Activated CD8-positive, alpha-beta memory T cell treated with anti-CD3 and anti-CD28 coated beads, Interleukin-2, amount 10 ng/mL, durations not matched to agents 7 days and 5 days (primary cell): Measurements from ENCODE around the gene ST6GALNAC3. TPM values are rescaled to one million over a fixed set of nuclear protein-coding genes. Genes with fewer than 3 reads are reported as not detected.

Experiments used
- ATAC-seq: fragments of 150-1000 bp; cut with Tn5 transposase; one replicate; pipeline ENCODE4 v1.10.0; 2021; ENCODE audit warnings: moderate library complexity
- CTCF ChIA-PET: fragments of 350-600 bp; sonication (Branson Sonifier 250); formaldehyde crosslinking; loops from one replicate; lab custom pipeline; 2021; ENCODE audit warnings: antibody characterized with exemption; lab: Charles Lee
- DNase-seq: peaks from one replicate; pipeline ENCODE4 v3.0.0-alpha.2; 2020
- H3K27ac Mint-ChIP-seq: one replicate; pipeline ENCODE4 v1.8.0; 2021; ENCODE audit warnings: mild to moderate bottlenecking, mixed read lengths
- H3K27me3 Mint-ChIP-seq: one replicate; pipeline ENCODE4 v1.8.0; 2021; ENCODE audit warnings: mixed read lengths
- H3K36me3 Mint-ChIP-seq: one replicate; pipeline ENCODE4 v1.8.0; 2021; ENCODE audit warnings: mild to moderate bottlenecking, mixed read lengths
- H3K4me1 Mint-ChIP-seq: one replicate; pipeline ENCODE4 v1.8.0; 2021; ENCODE audit warnings: mixed read lengths
- H3K4me3 Mint-ChIP-seq: one replicate; pipeline ENCODE4 v1.8.0; 2021; ENCODE audit warnings: mild to moderate bottlenecking, moderate library complexity, mixed read lengths
- H3K9me3 Mint-ChIP-seq: one replicate; pipeline ENCODE4 v1.8.0; 2022; ENCODE audit warnings: low read depth, mixed read lengths
- total RNA-seq, 2 experiments: library from RNA; stranded (reverse); gene quantifications; one replicate each; pipeline ENCODE4 v1.2.3, GENCODE V29; 2021

Gene ST6GALNAC3
- total RNA-seq, 2 experiments from 2014 or later = 0.26 to 0.88 TPM

DNA sequence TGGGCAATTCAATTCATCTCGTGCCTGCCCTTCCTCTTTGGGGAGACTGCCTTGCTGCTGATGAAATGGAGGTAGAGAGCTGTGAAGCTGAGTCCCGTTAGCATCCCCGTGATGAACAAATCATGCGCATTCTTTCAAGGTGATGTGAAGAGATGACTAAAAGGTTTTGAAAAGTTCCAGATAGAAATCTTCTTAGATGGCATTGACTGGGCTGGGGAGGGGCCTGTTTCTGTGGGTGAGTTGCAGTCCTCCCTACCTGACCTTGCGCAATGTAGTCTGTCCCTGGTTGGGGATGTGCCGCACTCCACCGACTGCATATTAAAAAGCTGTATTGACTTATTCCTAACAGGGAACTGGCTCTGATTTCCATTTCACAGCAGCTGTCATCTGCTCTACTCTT is 49.6 kb downstream of the ST6GALNAC3 start:
- H3K27ac Mint-ChIP-seq = no peak overlapping the region
- ATAC-seq (no peak), DNase-seq (no peak)
- no peaks in the 10 kb centered on the region for H3K4me1 Mint-ChIP-seq
- no peaks in the 10 kb centered on the region for H3K9me3 Mint-ChIP-seq
- no peak overlapping the region for H3K4me3 Mint-ChIP-seq
- H3K36me3 Mint-ChIP-seq = no peaks in the 10 kb centered on the region
- CTCF ChIA-PET = interaction anchor here (0.8 to 1.5 kb wide), 2 partner anchors 30 to 133 kb away, joined by 3 to 4 read pairs; no protein-coding TSS in a partner anchor
- H3K27me3 Mint-ChIP-seq = no peaks in the 10 kb centered on the region

DNA sequence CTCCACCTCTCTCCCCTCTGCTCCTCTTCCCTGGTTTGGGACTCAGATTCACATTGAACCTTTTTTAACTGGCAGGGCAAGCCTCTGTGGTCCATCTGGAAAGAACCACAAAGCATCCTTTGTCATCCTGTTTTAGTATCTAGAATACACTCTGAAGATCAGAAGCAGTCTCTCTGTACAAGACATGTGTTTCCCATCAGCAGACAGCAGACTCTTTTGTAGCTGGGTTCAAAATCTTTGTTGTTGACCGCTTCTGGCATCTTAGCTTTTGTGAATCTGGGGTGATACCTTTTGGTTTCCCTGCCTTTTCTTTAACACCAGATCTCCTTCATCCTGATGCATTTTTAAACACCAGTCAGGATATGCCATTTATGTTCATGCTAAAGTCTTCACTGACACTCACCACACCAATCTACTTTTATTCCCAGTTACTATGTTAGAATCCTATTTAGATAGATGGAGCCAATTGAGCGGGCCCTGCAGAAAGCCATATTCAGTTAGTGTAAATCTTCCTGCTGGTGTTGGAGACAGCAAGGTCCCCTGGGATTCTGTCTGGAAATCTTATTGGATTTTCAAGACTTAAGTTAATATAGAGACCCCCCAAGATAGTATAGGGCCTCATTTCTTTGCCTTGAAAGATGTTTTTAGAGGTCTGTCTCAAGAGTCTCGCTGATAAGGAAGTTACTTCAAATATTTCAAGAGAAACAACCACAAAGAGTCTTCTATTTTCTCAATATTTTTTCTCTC is 51.1 kb downstream of the ST6GALNAC3 start:
- no peaks in the 10 kb centered on the region for H3K36me3 Mint-ChIP-seq
- no peak overlapping the region for H3K27ac Mint-ChIP-seq
- no peaks in the 10 kb centered on the region for H3K9me3 Mint-ChIP-seq
- no peaks in the 10 kb centered on the region for H3K4me1 Mint-ChIP-seq
- DNase-seq (no peak), ATAC-seq (no peak)
- H3K4me3 Mint-ChIP-seq = no peak overlapping the region
- CTCF ChIA-PET = no interaction called here
- no peaks in the 10 kb centered on the region for H3K27me3 Mint-ChIP-seq

DNA sequence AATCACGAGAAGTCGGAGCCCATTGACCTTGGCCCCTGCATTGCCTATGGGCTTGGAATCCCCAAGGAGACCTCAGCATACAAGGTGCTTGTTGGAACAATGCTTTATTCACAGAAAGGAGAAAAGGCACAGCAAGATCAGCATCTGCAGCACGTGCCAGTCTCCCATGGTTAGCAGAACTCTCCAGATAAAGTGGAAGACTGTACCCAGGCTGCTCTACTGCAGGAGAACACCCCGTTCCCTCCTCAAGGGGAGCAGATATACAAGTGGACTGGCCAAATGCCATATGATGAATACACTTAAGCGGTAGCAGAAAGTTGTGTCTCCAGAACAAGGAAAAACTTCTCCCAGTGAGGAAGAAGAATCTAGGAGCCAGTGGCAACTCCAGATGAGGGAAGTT is 53.5 kb downstream of the ST6GALNAC3 start:
- CTCF ChIA-PET = no interaction called here
- Mint-ChIP-seq H3K4me3 (no peak overlapping the region), H3K9me3 (no peaks in the 10 kb centered on the region)

DNA sequence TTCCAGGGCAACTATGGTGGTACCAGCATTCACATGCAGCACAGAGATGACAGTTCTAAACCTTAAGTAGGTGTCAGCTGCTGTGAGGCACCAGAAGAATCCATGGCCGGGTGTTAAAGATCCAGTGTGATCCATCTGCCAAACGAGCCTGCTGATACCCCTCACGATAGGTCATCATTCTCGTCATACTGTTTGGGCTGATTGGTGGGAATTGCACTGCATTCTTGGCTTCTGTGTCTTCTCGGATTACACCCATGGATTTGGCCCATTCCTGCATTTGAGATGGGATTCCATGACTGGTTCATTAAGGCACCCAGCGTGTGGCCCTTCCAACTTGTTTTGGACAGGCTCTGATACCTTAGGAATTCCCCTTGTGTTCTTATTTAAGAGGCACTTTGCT is 55.2 kb downstream of the ST6GALNAC3 start:
- DNase-seq = no peak
- Mint-ChIP-seq H3K27me3 (no peaks in the 10 kb centered on the region), H3K4me3 (no peak overlapping the region), H3K27ac (no peak overlapping the region), H3K9me3 (no peaks in the 10 kb centered on the region), H3K36me3 (no peaks in the 10 kb centered on the region), H3K4me1 (no peaks in the 10 kb centered on the region)
- CTCF ChIA-PET = no interaction called here
- no peak for ATAC-seq

More for the DNA sequence above, 53.5 kb downstream of the ST6GALNAC3 start:
- no peak overlapping the region for H3K27ac Mint-ChIP-seq
- no peak for DNase-seq
- no peak for ATAC-seq
- no peaks in the 10 kb centered on the region for H3K4me1 Mint-ChIP-seq
- H3K36me3 Mint-ChIP-seq = no peaks in the 10 kb centered on the region
- no peaks in the 10 kb centered on the region for H3K27me3 Mint-ChIP-seq

DNA sequence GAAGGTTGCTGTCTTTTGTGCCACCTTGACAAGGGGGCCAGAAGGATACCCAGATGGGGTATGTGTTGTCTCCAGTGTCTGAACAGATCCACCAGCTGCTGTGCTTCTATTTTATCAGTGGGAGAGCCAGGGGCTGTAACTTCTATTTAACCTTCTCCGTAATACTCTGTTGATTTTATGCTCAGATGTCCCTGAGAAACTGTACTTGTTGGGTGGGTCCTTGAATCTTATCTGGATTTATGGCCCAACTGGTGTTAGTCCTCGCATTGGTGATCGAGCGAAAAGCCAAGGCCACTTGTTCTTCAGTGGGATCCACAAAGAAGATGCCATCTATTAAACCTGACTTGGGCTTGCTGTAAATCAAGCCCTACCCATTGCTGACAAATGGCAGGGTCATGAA is 56.4 kb downstream of the ST6GALNAC3 start:
- DNase-seq (no peak), ATAC-seq (no peak)
- Mint-ChIP-seq H3K27ac (no peak overlapping the region), H3K9me3 (no peaks in the 10 kb centered on the region), H3K36me3 (no peaks in the 10 kb centered on the region), H3K27me3 (no peaks in the 10 kb centered on the region), H3K4me3 (no peak overlapping the region), H3K4me1 (no peaks in the 10 kb centered on the region)
- CTCF ChIA-PET = no interaction called here

DNA sequence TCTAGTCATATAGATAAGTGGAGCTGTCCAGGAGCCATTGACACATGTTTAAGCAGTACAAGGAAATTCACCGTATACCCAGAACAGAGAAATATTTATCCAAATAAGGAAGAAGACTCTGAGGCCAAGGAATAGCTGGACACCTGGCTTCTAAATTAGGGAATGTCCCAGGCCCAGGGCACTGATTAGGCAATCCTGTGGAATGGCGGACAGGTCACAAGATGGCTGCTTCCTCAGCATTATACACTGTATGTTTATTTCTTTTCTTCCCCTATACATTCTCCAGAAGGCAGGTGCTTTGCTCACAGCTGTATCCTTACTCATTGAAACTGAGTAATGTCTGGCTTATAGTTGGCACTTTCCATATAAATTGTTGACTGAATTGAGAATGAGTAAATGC is 59.4 kb downstream of the ST6GALNAC3 start:
- H3K9me3 Mint-ChIP-seq = no peaks in the 10 kb centered on the region
- CTCF ChIA-PET = no interaction called here
- H3K27me3 Mint-ChIP-seq = no peaks in the 10 kb centered on the region
- H3K4me3 Mint-ChIP-seq = no peak overlapping the region
- H3K36me3 Mint-ChIP-seq = no peaks in the 10 kb centered on the region
- no peaks in the 10 kb centered on the region for H3K4me1 Mint-ChIP-seq
- ATAC-seq (no peak), DNase-seq (no peak)
- H3K27ac Mint-ChIP-seq = no peak overlapping the region

DNA sequence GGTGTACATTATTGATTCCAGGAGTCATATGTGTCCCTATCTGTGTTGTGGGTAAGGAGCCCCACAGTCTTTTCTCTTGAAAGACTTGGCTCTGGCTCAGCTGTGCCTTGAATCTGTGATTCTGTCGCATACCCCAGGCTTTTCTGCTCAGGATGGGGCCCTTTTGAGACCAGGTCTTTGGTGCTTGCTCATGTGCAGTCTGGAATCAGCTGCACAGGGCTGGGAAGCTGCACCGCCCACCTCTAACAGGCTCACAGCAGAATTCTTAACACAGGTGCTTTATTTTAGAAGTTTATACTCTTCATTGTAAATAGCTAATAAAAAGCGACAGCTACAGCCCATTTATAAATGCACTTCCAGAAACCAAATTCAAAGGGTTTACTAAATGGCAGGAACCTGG is 61.3 kb downstream of the ST6GALNAC3 start:
- CTCF ChIA-PET = no interaction called here
- DNase-seq (no peak), ATAC-seq (no peak)
- Mint-ChIP-seq H3K27me3 (peaks cover 3% of the 10 kb centered on the region), H3K9me3 (no peaks in the 10 kb centered on the region), H3K4me3 (no peak overlapping the region), H3K27ac (no peak overlapping the region), H3K4me1 (no peaks in the 10 kb centered on the region), H3K36me3 (no peaks in the 10 kb centered on the region)

DNA sequence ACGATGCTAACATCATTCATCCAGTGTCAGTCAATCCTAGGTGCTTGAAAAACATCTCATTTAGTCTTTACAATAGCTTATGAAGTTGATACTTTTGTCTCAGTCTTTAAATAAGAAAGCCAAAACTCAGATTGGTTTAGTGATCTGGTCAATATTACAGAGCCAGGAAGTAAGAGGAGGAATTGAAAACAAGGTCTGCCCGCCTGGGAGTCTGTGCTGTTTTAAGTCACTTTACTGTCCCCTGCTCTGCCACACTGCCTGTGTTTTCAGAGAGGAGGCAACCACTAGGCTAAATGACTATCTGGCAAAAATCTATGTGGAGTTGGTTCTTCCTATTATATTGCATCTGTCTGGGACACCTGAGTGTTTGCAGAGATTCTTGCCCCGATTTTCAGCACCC is 62.3 kb downstream of the ST6GALNAC3 start:
- H3K36me3 Mint-ChIP-seq = no peaks in the 10 kb centered on the region
- no peak for DNase-seq
- no peak for ATAC-seq
- H3K9me3 Mint-ChIP-seq = no peaks in the 10 kb centered on the region
- H3K27me3 Mint-ChIP-seq = peaks cover 3% of the 10 kb centered on the region
- H3K4me3 Mint-ChIP-seq = no peak overlapping the region
- no peaks in the 10 kb centered on the region for H3K4me1 Mint-ChIP-seq
- H3K27ac Mint-ChIP-seq = no peak overlapping the region
- CTCF ChIA-PET = no interaction called here

DNA sequence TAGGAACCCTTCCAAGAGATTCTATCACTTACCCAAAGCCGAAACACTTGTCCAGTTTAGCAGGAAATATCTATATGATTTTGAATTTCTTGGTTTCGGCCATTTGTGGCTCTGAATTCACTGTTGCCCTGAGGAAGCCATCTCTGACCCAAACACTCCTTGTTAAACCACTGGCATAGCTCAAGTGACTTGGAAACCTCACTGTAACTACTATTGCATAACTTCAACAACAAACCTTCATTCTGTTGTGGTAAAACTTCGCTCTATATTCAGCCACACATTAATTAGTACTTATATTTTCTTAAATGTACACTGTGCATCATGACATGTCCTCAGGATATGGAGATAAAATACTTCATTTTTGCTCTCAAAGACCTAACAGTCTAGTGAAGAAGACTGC is 63.2 kb downstream of the ST6GALNAC3 start:
- no peak overlapping the region for H3K27ac Mint-ChIP-seq
- H3K9me3 Mint-ChIP-seq = no peaks in the 10 kb centered on the region
- H3K4me1 Mint-ChIP-seq = no peaks in the 10 kb centered on the region
- CTCF ChIA-PET = no interaction called here
- peaks cover 3% of the 10 kb centered on the region for H3K27me3 Mint-ChIP-seq
- no peak overlapping the region for H3K4me3 Mint-ChIP-seq
- no peak for DNase-seq
- no peaks in the 10 kb centered on the region for H3K36me3 Mint-ChIP-seq
- no peak for ATAC-seq

DNA sequence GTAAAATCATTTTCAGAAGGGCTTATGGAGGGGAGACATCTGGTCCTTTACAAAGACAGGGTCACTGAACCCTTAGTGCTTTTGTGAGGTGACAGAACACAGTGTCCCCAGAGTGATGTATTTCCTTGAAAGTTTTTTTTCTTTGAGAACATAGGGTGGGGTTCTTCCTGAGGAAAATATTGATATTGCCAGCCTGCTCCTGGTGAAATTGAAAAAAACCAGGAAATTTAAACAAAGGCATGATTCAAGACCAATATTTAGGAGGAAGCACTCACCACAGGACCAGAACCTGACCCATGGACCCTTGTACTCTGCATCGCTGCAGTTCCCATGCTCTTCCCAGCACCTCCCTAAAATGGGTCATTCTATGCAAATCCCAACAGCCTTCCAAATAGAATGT is 63.7 kb downstream of the ST6GALNAC3 start:
- CTCF ChIA-PET = no interaction called here
- Mint-ChIP-seq H3K36me3 (no peaks in the 10 kb centered on the region), H3K4me1 (no peaks in the 10 kb centered on the region), H3K27ac (no peak overlapping the region), H3K9me3 (no peaks in the 10 kb centered on the region), H3K27me3 (peaks cover 3% of the 10 kb centered on the region), H3K4me3 (no peak overlapping the region)
- no peak for DNase-seq
- no peak for ATAC-seq

DNA sequence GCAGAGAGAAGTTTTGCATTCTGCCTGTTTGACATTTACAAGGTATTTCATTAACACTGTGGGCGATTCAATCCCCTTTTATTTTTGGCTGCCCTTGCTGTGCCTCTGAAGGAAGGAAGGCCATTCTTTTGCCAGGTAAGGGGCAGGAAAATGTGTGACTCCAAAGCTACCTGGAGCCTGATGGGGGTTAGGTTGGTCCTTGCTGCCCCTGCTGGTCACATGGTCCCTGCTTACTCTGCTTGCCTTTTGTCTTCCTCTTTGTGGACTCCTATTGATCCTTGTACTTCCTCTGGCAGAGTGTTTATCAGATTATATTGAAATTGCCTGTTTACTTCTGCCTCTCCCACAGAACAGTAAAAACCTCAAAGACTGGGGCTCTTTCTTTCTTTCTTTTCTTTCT is 65.7 kb downstream of the ST6GALNAC3 start:
- CTCF ChIA-PET = no interaction called here
- no peak for DNase-seq
- no peaks in the 10 kb centered on the region for H3K36me3 Mint-ChIP-seq
- H3K4me1 Mint-ChIP-seq = no peaks in the 10 kb centered on the region
- no peaks in the 10 kb centered on the region for H3K9me3 Mint-ChIP-seq
- H3K4me3 Mint-ChIP-seq = no peak overlapping the region
- no peak overlapping the region for H3K27ac Mint-ChIP-seq
- ATAC-seq = no peak
- H3K27me3 Mint-ChIP-seq = peaks cover 3% of the 10 kb centered on the region

DNA sequence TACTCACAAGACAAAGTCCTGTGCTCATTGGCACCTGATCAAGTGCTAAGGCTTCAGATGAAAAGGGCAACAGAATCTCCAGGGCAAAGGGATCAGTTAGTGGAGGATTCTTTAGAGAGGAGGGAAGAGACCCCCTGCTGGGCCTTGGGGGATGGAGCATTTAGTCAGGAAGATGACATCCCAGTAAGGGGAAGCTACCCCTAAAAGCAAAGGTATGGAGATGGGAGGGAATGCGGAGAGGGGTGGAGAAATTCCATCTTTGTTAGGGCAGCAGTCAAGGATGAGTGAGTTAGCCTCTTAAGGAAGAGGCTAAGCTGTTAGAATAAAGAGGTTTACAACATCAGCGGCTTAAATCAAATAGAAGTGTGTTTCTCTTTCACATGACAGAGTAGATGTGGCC is 67.4 kb downstream of the ST6GALNAC3 start:
- DNase-seq (no peak), ATAC-seq (no peak)
- Mint-ChIP-seq H3K9me3 (no peaks in the 10 kb centered on the region), H3K4me3 (no peak overlapping the region), H3K27ac (no peak overlapping the region), H3K36me3 (no peaks in the 10 kb centered on the region), H3K27me3 (peaks cover 10% of the 10 kb centered on the region), H3K4me1 (no peaks in the 10 kb centered on the region)
- CTCF ChIA-PET = no interaction called here

DNA sequence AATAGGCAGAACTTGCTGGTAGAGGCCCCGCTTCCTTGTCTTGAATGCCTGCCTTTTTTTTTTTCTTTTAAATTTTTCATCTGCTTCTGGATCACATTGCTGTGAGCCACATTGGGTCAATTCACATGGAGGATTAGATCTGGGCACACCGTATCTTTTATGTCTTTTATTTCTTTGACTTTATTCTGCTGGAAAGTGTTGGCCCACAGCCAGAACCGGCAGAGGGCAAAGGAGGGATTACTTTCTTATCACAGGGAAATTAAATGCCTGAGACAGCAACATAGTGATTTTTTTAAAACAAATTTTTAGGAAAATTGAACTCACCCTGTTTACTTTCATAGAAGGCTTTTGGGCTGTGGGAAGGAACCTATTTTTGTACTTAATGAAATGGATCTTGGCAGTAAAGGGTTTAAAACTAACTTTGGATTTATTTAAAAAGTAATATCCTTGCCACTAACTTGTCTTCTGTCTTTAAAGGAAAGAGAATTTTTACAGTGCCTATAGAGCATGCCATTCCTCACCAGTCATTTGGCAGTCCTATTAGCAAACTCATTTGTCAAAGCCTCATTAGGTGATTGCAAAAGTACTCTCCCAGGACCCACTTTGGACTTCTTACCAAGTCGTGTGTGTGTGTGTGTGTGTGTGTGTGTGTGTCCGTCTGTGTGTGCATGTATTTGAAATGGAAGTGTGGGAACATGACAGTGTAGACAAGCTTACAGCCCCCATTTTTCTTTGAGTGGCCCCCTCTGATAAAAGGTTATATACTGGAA is 68.4 kb downstream of the ST6GALNAC3 start:
- Mint-ChIP-seq H3K27ac (no peak overlapping the region), H3K27me3 (peaks cover 15% of the 10 kb centered on the region), H3K4me1 (no peaks in the 10 kb centered on the region), H3K4me3 (no peak overlapping the region), H3K9me3 (no peaks in the 10 kb centered on the region), H3K36me3 (no peaks in the 10 kb centered on the region)
- CTCF ChIA-PET = no interaction called here
- ATAC-seq (no peak), DNase-seq (no peak)

DNA sequence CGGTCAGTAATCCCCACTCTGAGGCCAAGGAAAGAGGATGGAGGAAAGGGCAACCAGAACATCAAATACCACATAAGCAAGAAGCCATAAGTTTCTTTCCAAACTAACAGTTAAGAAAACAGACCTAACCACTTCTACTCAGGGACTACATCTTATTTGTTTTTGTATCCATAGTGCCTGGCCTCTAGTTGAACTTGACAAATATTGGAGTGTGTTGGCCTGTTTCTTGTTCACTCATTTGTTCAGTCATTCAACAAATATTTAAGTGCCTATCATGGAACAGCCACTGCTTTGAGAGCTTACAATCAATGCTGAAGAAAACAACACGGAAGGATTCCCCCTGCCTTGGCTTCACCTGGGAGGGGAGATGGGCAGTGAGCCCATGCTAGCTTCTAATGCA is 69.7 kb downstream of the ST6GALNAC3 start:
- Mint-ChIP-seq H3K36me3 (no peaks in the 10 kb centered on the region), H3K4me3 (no peak overlapping the region), H3K9me3 (no peaks in the 10 kb centered on the region), H3K27ac (no peak overlapping the region), H3K4me1 (no peaks in the 10 kb centered on the region), H3K27me3 (peaks cover 15% of the 10 kb centered on the region)
- DNase-seq (no peak), ATAC-seq (no peak)
- CTCF ChIA-PET = interaction anchor here (1.7 kb wide), 1 partner anchor 10 kb away, joined by 6 read pairs; no protein-coding TSS in a partner anchor
